Astrocyte (in vitro differentiated cells and primary cell): ENCODE data around the gene MAJIN.

Experiments
- CTCF ChIP-seq: IDR thresholded peaks from 2 replicates; pipeline ENCODE4 v1.5.1; 2011; ENCODE audit warnings: low read depth, mild to moderate bottlenecking, inconsistent platforms, low read length, moderate library complexity; ENCODE audit not compliant: insufficient read depth
- EZH2 ChIP-seq: IDR thresholded peaks from 2 replicates; pipeline ENCODE4 v1.6.1; 2012; ENCODE audit warnings: mild to moderate bottlenecking, low read length, inconsistent platforms; ENCODE audit not compliant: insufficient read depth

GRCh38 chr11:64924910-64925284 lies 47.0 kb downstream of the MAJIN start:
- TF ChIP-seq CTCF: no peak
- TF ChIP-seq EZH2: no peak
